Stimulated activated CD4-positive, alpha-beta T cell treated with anti-CD3 and anti-CD28 coated beads, Interleukin-1b, Interleukin-23, amount 100 ng/mL, for 24 hours (primary cell): Measurements from ENCODE around the gene CHMP5.

Experiments used
- DNase-seq, 4 experiments: peaks; one replicate each; pipeline ENCODE4 v3.0.0-alpha.2; 2020; ENCODE audit warnings: low read depth in 4 of 4, low spot score in 1 of 4

CHMP5 gene

GRCh38 chr9:33273266-33273971 lies 8.6 kb downstream of the CHMP5 start:
- no peak for DNase-seq

- no peak for DNase-seq
Observed at GRCh38 chr9:33273972-33274328, 9.1 kb downstream of the CHMP5 start.

- no peak for DNase-seq
Observed at GRCh38 chr9:33277484-33277883, 12.6 kb downstream of the CHMP5 start.

GRCh38 chr9:33285502-33285901 lies 20.7 kb downstream of the CHMP5 start:
- DNase-seq, result no peak

GRCh38 chr9:33287087-33287490 lies 22.2 kb downstream of the CHMP5 start:
- peak in 1 of 4 experiments; percentile 26 for DNase-seq

GRCh38 chr9:33288235-33288634 lies 23.4 kb downstream of the CHMP5 start:
- DNase-seq, result no peak

- no peak for DNase-seq
Observed at GRCh38 chr9:33288828-33289483, 24.1 kb downstream of the CHMP5 start.

GRCh38 chr9:33289496-33289895 lies 24.6 kb downstream of the CHMP5 start:
- DNase-seq, result no peak

- no peak for DNase-seq
Observed at GRCh38 chr9:33289936-33290246, 25.0 kb downstream of the CHMP5 start.

GRCh38 chr9:33290247-33291030 lies 25.6 kb downstream of the CHMP5 start, which contains the start of gene NFX1:
Gene NFX1, plus strand, starts transcription at chr9:33290516. Its CDS starts 57 bp downstream, at chr9:33290573.
- peak; percentile 84 to 96 (median 95) for DNase-seq

GRCh38 chr9:33291031-33291397 lies 26.2 kb downstream of the CHMP5 start:
- DNase-seq, result no peak

- DNase-seq, result no peak
Observed at GRCh38 chr9:33291901-33292300, 27.1 kb downstream of the CHMP5 start.

- DNase-seq, result no peak
Observed at GRCh38 chr9:33293782-33294181, 28.9 kb downstream of the CHMP5 start.

GRCh38 chr9:33294670-33295432 lies 30.0 kb downstream of the CHMP5 start:
- no peak for DNase-seq

GRCh38 chr9:33295571-33295970 lies 30.7 kb downstream of the CHMP5 start:
- DNase-seq, result no peak

GRCh38 chr9:33297432-33297831 lies 32.6 kb downstream of the CHMP5 start:
- no peak for DNase-seq

- no peak for DNase-seq
Observed at GRCh38 chr9:33300546-33300945, 35.7 kb downstream of the CHMP5 start.

GRCh38 chr9:33304362-33304761 lies 39.5 kb downstream of the CHMP5 start:
- DNase-seq, result no peak

- DNase-seq, result no peak
Observed at GRCh38 chr9:33306037-33306436, 41.2 kb downstream of the CHMP5 start.

- no peak for DNase-seq
Observed at GRCh38 chr9:33307067-33307466, 42.2 kb downstream of the CHMP5 start.

- DNase-seq, result no peak
Observed at GRCh38 chr9:33309903-33310302, 45.1 kb downstream of the CHMP5 start.

GRCh38 chr9:33310748-33311147 lies 45.9 kb downstream of the CHMP5 start:
- DNase-seq, result no peak
